NB4 (cell line): ENCODE measurements around the gene DGKG.

Source experiments
- CTCF ChIP-seq: IDR thresholded peaks from one replicate; pipeline ENCODE4 v1.5.1; 2012; ENCODE audit warnings: low read depth, low read length
- MAX ChIP-seq: IDR thresholded peaks from 2 replicates; pipeline ENCODE4 v1.6.1; 2011; ENCODE audit warnings: low read depth, low read length

- TF ChIP-seq CTCF (no peak), MAX (no peak)
Observed at GRCh38 chr3:186117521-186118134, 244.4 kb downstream of the DGKG start.
